ENCODE data around the gene TMEM207. TPM values are rescaled to one million over a fixed set of nuclear protein-coding genes. Genes with fewer than 3 reads are reported as not detected.

The TMEM207 gene
- total RNA-seq, 1 experiment from 2014 or later = not detected

- BruUV-seq (replicated peaks) = no TSS peak
- ChIA-PET POLR2A (no interaction called here), CTCF (no interaction called here)
- TF ChIP-seq CTCF (IDR thresholded peaks at IDR 0.05; ENCODE audit: insufficient read depth in 1 of 2, low read depth in 1 of 2, low read length in 1 of 2, severe bottlenecking in 1 of 2, unreplicated experiment in 1 of 2) = no peak
- Mint-ChIP-seq H3K27me3 (ENCODE audit: insufficient read depth, unreplicated experiment) (no peaks in the 10 kb centered on the region), H3K36me3 (ENCODE audit: insufficient read depth, unreplicated experiment) (no peaks in the 10 kb centered on the region), H3K9me3 (ENCODE audit: unreplicated experiment) (no peaks in the 10 kb centered on the region), H3K27ac (ENCODE audit: unreplicated experiment) (no peak overlapping the region), H3K4me3 (ENCODE audit: unreplicated experiment) (no peak overlapping the region), H3K4me1 (ENCODE audit: low read depth, unreplicated experiment) (peaks cover 7% of the 10 kb centered on the region)
- intact Hi-C loops (cut with micrococcal nuclease; ENCODE audit: unreplicated experiment) = no loop called here
- H3K4me1 ChIP-seq = peaks cover 5% of the 10 kb centered on the region; the same call in 1 of the 2 replicates
- no peak overlapping the region for H3K4me3 ChIP-seq (ENCODE audit: low read depth, low read length)
- no peak for DNase-seq
- H3K9me3 ChIP-seq = no peaks in the 10 kb centered on the region
- no peaks in the 10 kb centered on the region for H3K27me3 ChIP-seq (replicated peaks; ENCODE audit: control insufficient read depth, insufficient read depth, low read length)
- H3K36me3 ChIP-seq (ENCODE audit: control insufficient read depth, insufficient read depth, low read length) = no peaks in the 10 kb centered on the region
Observed at GRCh38 chr3:190455828-190456227, 6.1 kb upstream of the TMEM207 start.

- Mint-ChIP-seq H3K9me3 (ENCODE audit: unreplicated experiment) (no peaks in the 10 kb centered on the region), H3K4me3 (ENCODE audit: unreplicated experiment) (no peak overlapping the region), H3K27me3 (ENCODE audit: insufficient read depth, unreplicated experiment) (no peaks in the 10 kb centered on the region), H3K36me3 (ENCODE audit: insufficient read depth, unreplicated experiment) (no peaks in the 10 kb centered on the region), H3K4me1 (ENCODE audit: low read depth, unreplicated experiment) (peaks cover 15% of the 10 kb centered on the region), H3K27ac (ENCODE audit: unreplicated experiment) (no peak overlapping the region)
- H3K27me3 ChIP-seq (replicated peaks; ENCODE audit: control insufficient read depth, insufficient read depth, low read length) = no peaks in the 10 kb centered on the region
- H3K4me1 ChIP-seq = peaks cover 40% of the 10 kb centered on the region
- H3K9me3 ChIP-seq = no peaks in the 10 kb centered on the region
- BruUV-seq (replicated peaks) = no TSS peak
- H3K36me3 ChIP-seq (ENCODE audit: control insufficient read depth, insufficient read depth, low read length) = no peaks in the 10 kb centered on the region
- no peak for TF ChIP-seq CTCF (IDR thresholded peaks at IDR 0.05; ENCODE audit: insufficient read depth in 1 of 2, low read depth in 1 of 2, low read length in 1 of 2, severe bottlenecking in 1 of 2, unreplicated experiment in 1 of 2)
- DNase-seq = no peak
- CTCF ChIA-PET = no interaction called here
- intact Hi-C loops (cut with micrococcal nuclease; ENCODE audit: unreplicated experiment) = no loop called here
- H3K4me3 ChIP-seq (ENCODE audit: low read depth, low read length) = no peak overlapping the region
- POLR2A ChIA-PET = no interaction called here
Observed at GRCh38 chr3:190448256-190448655, 1.4 kb downstream of the TMEM207 start.

- POLR2A ChIA-PET = no interaction called here
- no peak overlapping the region for H3K27ac Mint-ChIP-seq (ENCODE audit: unreplicated experiment)
- peak in 1 of 2 experiments; percentile 3 for DNase-seq
- no peaks in the 10 kb centered on the region for H3K36me3 Mint-ChIP-seq (ENCODE audit: insufficient read depth, unreplicated experiment)
- no peaks in the 10 kb centered on the region for H3K27me3 ChIP-seq (replicated peaks; ENCODE audit: control insufficient read depth, insufficient read depth, low read length)
- peaks cover 40% of the 10 kb centered on the region for H3K4me1 ChIP-seq
- no TSS peak for BruUV-seq (replicated peaks)
- H3K9me3 ChIP-seq = no peaks in the 10 kb centered on the region
- intact Hi-C loops (cut with micrococcal nuclease; ENCODE audit: unreplicated experiment) = loop anchor here (1.0 kb wide), 1 partner anchor 62 kb away; no protein-coding TSS in a partner anchor
- H3K4me3 ChIP-seq (ENCODE audit: low read depth, low read length) = no peak overlapping the region
- no peak for TF ChIP-seq CTCF (IDR thresholded peaks at IDR 0.05; ENCODE audit: insufficient read depth in 1 of 2, low read depth in 1 of 2, low read length in 1 of 2, severe bottlenecking in 1 of 2, unreplicated experiment in 1 of 2)
- H3K9me3 Mint-ChIP-seq (ENCODE audit: unreplicated experiment) = no peaks in the 10 kb centered on the region
- H3K4me1 Mint-ChIP-seq (ENCODE audit: low read depth, unreplicated experiment) = peaks cover 15% of the 10 kb centered on the region
- H3K27me3 Mint-ChIP-seq (ENCODE audit: insufficient read depth, unreplicated experiment) = no peaks in the 10 kb centered on the region
- CTCF ChIA-PET = no interaction called here
- no peaks in the 10 kb centered on the region for H3K36me3 ChIP-seq (ENCODE audit: control insufficient read depth, insufficient read depth, low read length)
- H3K4me3 Mint-ChIP-seq (ENCODE audit: unreplicated experiment) = peak overlapping the region; percentile 4
Observed at GRCh38 chr3:190446573-190447279, 3.0 kb downstream of the TMEM207 start.
